Ureter (tissue), 1 donor: ENCODE results near the gene IL1A. TPM values are rescaled to one million over a fixed set of nuclear protein-coding genes. Genes with fewer than 3 reads are reported as not detected.
"Not testable (repeated sequence)": the region's sequence is repeated elsewhere in the genome, so short reads cannot be mapped to it uniquely, and the experiment has no call there.

Source experiments
- DNase-seq: peaks from one replicate; pipeline ENCODE4 v3.0.0-alpha.2; 2020; ENCODE audit warnings: low spot score
- total RNA-seq: library from RNA; stranded (reverse); gene quantifications from one replicate; pipeline ENCODE4 v1.2.4, GENCODE V29; 2023
- donor health status: DM: yes; HTN: yes; CAD: no.

IL1A gene, protein sequence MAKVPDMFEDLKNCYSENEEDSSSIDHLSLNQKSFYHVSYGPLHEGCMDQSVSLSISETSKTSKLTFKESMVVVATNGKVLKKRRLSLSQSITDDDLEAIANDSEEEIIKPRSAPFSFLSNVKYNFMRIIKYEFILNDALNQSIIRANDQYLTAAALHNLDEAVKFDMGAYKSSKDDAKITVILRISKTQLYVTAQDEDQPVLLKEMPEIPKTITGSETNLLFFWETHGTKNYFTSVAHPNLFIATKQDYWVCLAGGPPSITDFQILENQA
- 5.9 TPM for total RNA-seq

DNA sequence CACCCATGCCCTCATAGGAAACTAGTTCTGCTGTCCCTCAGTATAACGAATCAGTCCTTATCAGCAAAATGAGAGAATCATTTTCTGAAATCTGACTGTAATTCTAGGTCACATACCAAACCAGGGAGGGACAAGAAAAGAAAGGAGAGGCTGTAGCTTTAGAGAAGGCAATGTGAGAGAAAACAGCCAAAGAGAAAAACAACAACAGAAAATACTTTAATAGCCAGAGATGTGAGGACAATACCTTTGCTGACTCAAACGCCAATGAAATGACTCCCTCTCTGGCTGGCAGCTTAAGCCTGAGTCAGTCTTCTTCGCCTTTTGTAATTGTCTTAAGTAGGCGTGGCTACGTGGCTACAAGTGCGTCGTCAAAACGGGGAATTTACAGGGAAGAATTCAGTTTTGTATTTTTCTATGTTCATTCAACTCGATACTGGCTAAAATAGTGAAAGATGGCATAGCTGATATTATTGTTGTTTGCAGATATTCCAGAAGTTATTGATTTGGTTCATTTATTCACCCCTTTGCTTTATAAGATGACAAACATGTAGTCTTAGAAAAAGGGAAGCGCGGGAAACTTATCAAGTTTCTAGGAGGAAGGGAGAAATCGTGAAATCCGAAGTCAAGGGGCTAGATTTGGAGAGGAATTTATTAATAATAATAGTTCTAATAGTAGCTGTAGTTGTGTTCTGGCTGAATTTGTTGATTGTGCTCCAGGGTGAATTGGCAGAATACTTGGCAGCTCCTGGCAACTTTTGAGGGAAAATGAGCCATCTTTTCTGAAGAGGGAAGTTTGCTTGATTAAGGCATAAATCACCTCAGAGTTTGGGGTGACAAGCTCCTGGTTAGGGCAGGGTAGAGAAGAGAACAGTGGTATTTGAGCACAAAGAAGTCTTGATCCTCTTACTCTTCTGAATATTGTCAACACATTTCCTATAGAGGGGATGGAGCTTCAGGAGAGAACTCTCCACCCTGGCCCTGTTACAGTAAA lies at the start of gene IL1A:
Gene IL1A, minus strand, starts transcription at position 295 of the 991 bp plus-strand sequence. CDS start 723 bp downstream, outside the sequence.
- DNase-seq: no peak

DNA sequence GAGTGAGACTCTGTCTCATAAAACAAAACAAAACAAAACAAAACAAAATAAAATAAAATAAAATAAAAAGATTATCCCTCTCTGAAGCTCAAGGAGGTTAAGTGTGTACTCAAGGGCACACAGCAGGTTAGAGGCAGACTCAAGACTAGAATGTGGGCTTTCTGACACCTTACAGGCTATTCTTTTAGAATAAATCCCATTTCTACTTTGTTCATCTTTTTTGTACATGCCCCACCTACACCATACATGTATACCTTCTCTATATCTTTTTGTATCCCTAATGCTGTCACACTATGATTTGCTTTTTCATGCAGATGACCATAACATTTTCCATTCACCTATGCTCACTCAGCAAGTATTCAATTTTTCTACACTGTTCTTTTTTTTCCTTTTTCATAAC lies 49.7 kb upstream of the IL1A start:
- no peak for DNase-seq

DNA sequence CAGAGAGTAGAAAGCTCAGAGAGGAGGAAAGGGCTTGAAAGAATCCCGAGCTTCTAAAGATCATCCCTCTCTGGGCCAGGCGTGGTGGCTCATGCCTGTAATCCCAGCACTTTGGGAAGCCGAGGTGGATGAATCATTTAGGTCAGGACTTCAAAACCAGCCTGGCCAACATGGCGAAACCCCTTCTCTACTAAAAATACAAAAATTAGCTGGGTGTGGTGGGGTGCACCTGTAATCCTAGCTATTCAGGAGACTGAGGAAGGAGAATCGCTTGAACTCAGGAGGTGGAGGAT lies 49.3 kb upstream of the IL1A start:
- DNase-seq: not testable (repeated sequence)

DNA sequence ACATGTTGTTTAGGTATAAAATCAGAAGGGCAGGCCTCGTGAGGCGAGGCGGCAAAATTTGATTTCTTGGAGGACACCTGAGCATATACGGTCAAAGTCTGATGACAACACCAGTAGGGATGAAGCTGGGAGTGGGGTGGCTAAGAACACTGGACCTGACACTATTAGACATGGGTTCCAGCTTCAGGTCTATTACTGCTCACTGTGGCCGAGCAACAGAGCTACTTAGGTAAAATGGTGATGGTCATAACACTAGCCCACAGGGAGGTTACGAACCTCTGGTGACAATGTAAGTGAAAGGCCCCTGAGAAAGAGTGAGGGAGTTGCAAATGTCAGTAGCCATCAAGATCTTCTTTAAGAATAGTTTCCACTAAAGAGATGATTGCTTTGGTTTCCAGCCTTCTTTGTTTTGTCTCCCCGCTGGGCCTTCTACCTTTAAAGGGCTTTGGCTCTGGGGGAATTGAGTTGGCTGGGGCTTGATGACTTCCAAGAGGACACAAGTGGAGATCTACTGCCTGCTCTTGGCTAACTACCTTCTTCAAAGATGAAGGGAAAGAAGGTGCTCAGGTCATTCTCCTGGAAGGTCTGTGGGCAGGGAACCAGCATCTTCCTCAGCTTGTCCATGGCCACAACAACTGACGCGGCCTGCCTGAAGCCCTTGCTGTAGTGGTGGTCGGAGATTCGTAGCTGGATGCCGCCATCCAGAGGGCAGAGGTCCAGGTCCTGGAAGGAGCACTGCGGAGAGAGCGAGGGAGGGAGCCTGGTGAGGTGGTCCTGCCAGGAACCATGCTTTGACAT lies 48.7 kb upstream of the IL1A start:
- DNase-seq: no peak

DNA sequence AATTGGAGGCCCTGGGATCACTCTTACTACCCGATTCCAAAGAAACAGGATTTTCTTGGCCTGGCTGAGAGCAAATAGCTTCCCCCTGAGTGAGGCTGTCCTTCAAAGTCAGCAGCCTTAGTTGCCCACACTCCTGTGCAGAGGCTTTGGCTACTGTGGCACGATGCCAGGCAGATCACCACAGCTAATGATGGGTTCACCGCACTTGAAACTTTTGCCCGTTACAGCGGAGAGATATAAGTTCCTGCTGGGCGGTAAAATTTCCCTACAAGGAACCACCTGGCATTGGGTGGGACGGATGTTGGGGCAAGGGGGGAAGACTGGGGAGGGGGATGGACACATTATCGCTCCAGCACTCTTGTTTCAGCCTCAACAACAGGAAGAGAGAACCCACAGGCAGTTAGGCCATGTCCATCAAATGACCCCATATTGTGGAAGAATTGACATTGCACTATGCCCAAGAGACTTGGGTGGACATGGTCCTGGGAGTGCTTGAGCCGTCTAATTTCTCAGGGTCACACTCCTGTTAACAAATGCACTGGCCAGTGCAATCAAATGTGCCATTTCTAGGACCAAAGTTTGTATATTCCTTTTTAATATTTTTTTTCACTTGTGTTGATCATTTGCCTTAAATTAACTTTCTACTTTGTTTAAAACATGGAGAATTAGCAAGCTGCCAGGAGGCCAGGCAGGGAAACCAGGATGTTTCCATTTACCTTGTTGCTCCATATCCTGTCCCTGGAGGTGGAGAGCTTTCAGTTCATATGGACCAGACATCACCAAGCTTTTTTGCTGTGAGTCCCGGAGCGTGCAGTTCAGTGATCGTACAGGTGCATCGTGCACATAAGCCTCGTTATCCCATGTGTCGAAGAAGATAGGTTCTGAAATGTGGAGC lies 47.9 kb upstream of the IL1A start:
- DNase-seq: no peak

DNA sequence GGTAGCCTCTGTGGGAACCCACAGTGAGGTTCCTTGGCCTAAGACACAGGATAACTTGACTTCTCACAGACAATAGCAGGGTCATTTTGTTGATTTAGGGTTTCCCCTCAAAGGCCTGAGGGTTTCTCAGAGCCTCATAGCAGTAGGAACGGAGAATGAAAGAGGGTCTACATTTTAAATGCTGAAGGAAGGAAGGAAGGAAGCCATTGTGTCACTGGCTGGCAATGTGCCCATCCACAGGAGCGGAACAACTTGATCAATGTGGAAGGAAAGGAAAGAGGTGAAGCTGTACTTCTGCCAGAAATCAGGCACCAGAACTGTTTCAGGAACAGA lies 47.2 kb upstream of the IL1A start:
- DNase-seq: no peak

DNA sequence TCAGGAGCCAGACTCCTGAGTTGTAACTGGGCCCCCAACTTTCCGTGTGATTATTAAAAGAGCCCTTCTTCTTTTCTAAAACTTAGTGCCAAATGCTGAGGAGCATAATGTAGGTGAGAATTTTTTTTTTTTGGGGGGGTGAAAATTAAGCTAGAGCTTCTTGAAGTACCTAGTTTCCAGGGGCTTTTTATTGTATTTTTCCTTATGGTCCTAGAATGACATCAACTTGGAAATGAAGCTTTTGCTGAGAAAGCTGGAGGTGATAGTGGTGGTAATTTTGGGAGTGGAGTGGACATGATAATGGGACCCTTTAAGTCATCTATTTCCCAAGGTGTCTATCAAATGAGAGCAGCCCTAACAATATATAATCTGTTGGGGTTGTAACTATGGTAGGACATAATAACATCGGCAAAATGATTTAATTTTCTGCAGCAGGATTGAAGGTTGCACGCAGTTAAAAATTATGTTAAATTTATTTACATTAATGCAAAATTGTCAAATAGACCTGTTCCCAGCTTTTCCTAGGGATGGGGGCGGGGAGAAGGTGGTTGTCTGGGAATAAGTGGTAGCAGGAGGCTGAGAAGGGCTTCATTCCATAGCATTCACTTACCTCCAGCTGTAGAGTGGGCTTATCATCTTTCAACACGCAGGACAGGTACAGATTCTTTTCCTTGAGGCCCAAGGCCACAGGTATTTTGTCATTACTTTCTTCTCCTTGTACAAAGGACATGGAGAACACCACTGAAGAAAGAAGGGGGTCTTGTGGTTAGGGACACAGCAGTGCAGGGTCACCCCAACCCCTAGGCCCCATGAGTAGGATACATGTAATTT lies 46.6 kb upstream of the IL1A start:
- DNase-seq: no peak

DNA sequence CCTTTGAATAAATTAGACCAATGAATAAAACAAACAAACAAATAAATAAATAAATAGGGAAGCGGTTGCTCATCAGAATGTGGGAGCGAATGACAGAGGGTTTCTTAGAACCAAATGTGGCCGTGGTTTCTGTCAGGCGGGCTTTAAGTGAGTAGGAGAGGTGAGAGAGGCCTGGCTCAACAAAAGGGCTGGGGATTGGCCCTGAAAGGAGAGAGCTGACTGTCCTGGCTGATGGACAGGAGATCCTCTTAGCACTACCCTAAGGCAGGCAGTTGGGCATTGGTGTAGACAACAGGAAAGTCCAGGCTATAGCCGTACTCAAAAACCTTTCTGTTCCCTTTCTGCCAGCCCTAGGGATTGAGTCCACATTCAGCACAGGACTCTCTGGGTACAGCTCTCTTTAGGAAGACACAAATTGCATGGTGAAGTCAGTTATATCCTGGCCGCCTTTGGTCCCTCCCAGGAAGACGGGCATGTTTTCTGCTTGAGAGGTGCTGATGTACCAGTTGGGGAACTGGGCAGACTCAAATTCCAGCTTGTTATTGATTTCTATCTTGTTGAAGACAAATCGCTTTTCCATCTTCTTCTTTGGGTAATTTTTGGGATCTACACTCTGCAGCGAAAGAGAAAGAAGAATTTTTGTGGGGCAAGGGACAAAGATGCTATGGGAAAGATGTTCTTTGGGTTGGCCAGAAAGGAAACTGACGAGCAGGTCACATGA lies 45.8 kb upstream of the IL1A start:
- no peak for DNase-seq

DNA sequence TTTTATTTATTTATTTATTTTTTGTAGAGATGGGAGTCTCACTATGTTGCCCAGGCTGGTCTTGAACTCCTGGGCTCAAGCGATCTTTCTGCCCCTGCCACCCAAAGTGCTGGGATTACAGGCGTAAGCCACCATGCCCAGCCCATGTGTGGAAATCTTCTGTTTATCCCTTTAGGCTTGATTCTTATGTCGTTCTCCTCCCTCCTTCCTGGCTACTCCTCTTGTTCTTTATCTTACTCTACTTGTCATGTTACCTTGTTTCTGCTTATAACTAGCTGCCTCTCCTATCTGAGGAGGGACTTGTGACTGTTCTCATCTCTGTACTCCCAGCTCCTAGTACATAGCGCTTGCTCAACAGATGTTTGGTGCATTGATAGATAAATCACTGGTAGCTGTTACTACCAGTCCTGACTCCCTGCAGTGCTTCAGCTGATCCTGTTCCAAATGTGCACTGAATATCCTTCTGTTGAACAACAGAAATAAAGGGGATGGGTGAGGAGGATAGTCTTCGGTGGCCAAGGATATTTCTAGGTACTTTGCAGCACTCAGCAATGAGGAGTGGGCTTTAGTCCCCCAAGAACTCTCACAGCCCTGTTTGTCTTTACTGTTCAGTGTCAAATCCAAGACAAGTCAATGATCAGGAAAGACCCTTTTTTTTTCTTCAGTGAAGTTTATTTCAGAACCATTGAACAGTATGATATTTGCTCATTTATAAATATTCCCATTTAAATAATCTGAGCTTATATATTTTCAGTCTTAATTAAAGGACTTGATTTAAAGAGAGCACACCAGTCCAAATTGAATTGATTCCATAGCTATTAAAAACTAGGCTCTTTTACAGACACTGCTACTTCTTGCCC lies 45.0 kb upstream of the IL1A start:
- no peak for DNase-seq

DNA sequence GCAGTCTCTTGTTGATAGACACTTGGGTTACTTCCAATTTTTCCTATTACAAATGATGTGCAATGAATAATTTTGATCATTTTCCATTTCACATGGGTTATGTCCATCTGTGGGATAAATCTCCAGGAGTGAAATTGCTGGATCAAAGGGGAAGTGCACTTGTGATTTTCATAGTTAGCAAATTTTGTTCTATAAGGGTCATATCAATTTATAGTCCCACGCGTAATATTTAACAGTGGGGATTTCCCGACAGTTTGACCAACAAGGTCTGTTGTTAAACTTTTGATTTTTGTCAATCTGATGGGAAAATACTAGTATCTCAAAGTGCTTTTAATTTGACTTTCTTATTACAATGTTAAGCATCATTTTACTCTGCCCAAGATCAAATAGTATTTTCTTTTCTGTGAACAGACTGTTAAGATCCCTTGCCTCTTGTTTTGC lies 44.0 kb upstream of the IL1A start:
- no peak for DNase-seq

DNA sequence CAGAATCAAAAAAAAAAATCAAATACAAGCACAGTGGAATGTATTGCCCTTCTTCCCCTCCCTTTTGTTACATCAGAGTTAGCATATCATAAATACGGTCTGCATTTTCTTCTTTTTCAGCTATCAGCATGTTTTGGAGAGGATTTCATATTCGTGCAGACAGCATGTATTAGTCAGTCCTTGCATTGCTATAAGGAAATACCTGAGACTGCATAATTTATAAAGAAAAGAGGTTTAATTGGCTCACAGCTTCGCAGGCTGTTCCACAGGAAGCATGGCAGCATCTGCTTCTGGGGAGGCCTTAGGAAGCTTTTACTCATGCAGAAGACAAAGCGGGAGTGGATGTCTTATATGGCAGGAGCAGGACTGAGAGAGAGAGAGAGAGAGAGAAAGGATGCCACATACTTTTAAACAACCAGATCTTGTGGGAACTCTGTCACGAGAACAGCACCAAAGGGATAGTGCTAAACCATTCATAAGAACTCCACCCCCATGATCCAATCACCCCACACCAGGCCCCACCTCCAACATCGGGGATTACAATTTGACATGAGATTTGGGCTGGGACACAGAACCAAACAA lies 43.4 kb upstream of the IL1A start:
- no peak for DNase-seq

DNA sequence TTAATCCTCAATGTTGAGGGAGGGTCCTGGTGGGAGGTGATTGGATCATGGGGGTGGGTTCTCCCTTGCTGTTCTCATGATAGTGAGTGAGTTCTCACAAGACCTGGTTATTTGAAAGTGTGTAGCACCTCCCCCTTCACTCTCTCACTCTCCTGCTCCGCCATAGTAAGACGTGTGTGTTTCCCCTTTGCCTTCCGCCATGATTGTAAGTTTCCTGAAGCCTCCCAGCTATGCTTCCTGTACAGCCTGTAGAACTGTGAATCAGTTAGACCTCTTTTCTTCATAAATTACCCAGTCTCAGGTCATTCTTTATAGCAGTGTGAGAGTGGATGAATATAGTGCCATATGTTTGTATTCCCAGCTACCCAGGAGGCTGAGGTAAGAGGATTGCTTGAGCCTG lies 42.7 kb upstream of the IL1A start:
- no peak for DNase-seq

DNA sequence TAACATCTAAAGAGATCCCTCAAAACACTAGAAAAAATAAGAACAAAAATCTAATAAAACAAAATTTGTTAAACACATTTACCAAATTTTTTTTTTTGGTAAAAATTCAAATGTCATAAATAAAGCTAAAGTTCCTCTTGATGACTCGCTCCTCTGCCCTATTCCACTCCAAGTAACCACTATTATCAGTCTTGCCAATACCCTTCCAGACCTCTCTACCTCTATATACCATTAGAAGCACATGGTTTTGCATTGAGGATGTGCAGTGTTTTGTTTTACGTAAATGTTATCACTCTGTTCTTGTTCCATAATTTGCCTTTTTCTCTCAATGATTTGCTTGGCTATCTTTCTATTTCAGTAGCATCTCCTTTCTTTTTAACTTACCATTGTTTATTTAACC lies 41.4 kb upstream of the IL1A start:
- DNase-seq: no peak

DNA sequence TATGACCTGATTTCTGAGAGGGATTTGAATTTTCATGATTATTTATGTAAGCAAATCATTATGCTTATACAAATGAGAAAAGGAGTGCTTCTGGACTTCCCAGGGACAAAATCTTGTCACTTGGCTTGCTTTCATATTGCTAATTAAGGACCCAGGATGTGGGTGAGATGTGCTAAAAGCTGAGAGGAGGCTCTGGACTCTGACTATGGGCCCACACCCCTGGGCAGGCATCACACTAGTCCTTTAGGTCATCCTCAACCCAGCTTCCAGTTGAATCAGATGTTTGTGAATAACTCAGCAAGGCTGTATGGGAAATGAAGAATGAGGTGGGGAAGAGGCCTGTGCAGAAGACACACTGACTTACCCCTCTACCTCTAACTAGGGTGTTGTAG lies 40.4 kb upstream of the IL1A start:
- no peak for DNase-seq

DNA sequence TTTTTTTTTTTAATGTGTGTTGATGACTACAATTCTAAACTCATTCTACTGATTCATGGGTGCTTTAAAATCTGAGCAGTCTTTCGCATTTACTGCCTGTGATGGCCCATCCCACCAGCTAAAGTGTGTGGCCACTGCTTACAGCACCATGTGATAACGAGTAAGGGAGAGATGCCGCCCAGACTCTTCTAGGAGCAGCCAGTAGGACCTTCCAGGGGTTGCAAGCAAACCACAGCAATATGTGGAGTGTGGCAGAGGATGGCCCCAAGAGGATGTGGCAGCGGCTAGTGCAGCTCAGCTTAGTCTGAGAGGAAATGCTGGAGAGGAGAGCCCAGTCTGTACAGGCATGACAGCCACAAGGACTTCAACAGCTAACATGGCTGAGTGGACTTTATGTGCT lies 37.4 kb upstream of the IL1A start:
- DNase-seq: no peak

DNA sequence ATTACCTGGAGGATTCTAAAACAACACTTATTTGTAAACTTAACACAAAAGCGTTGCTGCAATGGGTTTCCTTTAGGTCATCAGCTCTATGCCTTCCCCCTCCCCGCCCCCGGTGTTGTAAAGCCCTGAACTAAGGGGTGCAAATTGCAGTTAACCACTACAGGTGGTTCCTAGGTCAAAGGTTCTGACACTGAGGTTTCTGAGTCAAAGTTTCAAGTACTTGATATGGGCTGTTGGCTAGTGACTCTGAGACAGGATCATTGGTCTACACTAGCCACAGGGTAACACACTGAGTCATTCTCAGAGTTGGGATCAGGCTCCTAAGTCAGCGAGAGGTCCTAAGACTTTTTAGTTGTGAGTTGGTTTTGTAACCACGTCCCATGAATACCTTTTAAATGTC lies 36.8 kb upstream of the IL1A start:
- DNase-seq: no peak

DNA sequence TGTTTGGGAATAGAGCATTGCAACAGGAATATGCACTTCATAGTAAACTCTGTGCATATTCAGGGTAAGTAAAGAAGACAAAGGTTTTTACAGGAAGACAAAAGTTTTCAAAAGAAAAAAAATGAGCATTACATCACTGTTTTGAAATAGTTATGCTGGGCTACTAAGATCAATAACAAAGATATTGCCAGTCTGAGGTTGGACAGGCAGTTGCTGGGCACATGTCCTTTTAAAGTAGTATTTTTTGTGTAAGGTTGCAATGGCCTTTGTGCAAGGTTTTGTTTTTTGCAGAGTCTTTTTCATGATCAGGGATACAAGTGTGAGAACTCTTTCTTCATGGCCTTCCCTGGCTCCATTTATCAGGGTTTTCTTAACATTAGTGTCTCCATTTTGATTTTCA lies 36.0 kb upstream of the IL1A start:
- no peak for DNase-seq

DNA sequence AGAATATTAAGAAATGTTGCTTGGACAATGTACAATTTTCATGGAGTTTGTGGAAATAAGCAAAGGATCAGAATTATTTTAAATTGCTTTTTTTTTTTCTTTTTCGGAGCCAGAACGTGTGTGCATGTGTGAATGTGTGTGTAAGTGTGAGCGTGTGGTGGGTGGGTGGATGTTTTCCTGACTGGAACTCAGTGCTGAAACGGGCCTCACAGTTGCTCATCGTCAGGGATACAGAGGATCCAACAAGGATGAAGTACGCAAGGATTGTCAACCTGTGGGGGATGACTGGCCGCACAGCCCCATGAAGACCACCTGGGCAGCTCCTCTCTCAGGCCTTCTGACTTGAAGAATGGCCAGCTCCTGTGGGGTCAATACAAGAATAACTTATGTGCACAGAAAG lies 34.8 kb upstream of the IL1A start:
- DNase-seq: no peak
